ENCODE results near the gene UBA52.

Gene UBA52

DNA sequence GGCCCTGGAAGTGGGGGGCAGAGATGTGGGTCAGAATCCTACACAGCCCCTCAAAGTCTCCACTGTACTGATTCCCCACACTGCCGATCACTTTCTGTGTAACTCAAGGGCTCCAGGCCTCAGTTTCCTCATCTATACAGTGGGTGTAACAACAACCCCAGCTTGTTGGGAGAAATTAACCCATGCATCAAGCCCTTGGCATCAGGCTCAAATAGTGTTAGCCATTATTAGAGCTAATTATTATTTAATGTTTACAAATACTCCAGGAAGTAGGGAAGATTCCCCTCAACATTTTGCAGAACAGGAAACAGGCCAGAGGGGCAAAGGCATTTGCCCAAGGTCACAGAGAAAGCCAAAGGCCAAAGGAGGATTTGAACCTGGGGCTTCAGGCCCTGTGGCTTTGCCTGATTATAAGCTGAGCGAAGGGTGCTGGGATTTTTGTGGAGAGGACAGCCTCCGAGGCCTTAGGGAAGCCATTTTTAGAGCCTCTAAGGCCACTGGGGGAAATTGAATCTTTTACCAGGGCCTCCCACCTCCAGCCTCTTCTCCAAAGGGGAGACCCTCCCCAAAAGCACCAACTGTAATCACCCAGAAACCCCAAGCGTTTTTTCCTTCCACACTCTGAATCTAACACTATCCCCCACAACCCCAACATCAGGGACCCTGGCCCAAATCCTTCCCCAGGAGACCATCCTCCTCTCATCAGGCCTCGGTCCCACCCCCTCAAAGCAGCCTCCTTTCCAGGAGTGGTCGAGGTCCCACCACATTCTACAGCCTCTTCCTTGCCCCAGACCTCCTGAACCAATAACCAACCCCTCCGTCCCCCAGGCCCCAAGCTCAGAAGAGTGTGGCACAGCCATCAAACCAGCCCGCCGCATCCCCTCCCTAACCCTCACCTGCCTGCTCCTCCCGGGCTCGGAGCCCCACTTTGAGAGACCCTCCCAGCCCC lies 29.4 kb upstream of the UBA52 start:
- TF ChIP-seq GATA3 (IDR thresholded peaks at IDR 0.05; ENCODE audit: low read depth, low read length) (no peak), GATA2 (IDR thresholded peaks at IDR 0.05; ENCODE audit: low read depth, low read length) (no peak)

GRCh38 chr19:18542941-18543813 lies 28.5 kb upstream of the UBA52 start, which contains the start of gene FKBP8:
TSS of gene FKBP8 (minus strand) at chr19:18543573. CDS start at chr19:18541970, 1,603 bp downstream.
- TF ChIP-seq GATA2 (IDR thresholded peaks at IDR 0.05; ENCODE audit: low read depth, low read length): no peak
- no peak for TF ChIP-seq GATA3 (IDR thresholded peaks at IDR 0.05; ENCODE audit: low read depth, low read length)

- TF ChIP-seq GATA3 (IDR thresholded peaks at IDR 0.05; ENCODE audit: low read depth, low read length) (no peak), GATA2 (IDR thresholded peaks at IDR 0.05; ENCODE audit: low read depth, low read length) (no peak)
These were observed 27.7 kb upstream of the UBA52 start for GRCh38 chr19:18543814-18544475.

- TF ChIP-seq GATA3 (IDR thresholded peaks at IDR 0.05; ENCODE audit: low read depth, low read length) (no peak), GATA2 (IDR thresholded peaks at IDR 0.05; ENCODE audit: low read depth, low read length) (no peak)
These were observed 20.0 kb upstream of the UBA52 start for GRCh38 chr19:18551631-18552030.

- no peak for TF ChIP-seq GATA2 (IDR thresholded peaks at IDR 0.05; ENCODE audit: low read depth, low read length)
- no peak for TF ChIP-seq GATA3 (IDR thresholded peaks at IDR 0.05; ENCODE audit: low read depth, low read length)
These were observed 14.1 kb upstream of the UBA52 start, which contains the start of gene KXD1 for GRCh38 chr19:18557411-18558201. TSS of gene KXD1 (plus strand) at chr19:18557870. CDS start at chr19:18562057, 4,187 bp downstream.

GRCh38 chr19:18558202-18558555 lies 13.5 kb upstream of the UBA52 start:
- TF ChIP-seq GATA2 (IDR thresholded peaks at IDR 0.05; ENCODE audit: low read depth, low read length) (no peak), GATA3 (IDR thresholded peaks at IDR 0.05; ENCODE audit: low read depth, low read length) (no peak)

- TF ChIP-seq GATA3 (IDR thresholded peaks at IDR 0.05; ENCODE audit: low read depth, low read length) (no peak), GATA2 (IDR thresholded peaks at IDR 0.05; ENCODE audit: low read depth, low read length) (no peak)
These were observed 13.1 kb upstream of the UBA52 start for GRCh38 chr19:18558604-18559003.

DNA sequence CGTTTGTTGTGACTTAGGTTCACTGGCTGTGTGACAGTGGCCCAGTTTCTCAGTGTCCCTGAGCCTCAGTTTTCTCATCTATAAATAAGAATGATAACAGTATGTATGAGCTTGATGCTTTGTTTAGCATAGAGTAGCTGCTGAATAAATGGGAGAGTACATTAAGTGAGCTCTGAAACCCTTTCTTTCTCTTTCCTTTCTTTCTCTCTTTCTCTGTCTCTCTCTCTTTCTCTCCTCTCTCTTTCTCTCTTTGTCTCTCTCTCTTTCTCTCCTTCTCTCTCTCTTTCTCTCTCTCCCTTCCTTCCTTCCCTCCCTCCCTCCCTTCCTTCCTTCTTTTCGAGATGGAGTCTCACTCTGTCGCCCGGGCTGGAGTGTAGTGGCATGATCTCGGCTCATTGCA lies 12.0 kb upstream of the UBA52 start:
- TF ChIP-seq GATA3 (IDR thresholded peaks at IDR 0.05; ENCODE audit: low read depth, low read length) (no peak), GATA2 (IDR thresholded peaks at IDR 0.05; ENCODE audit: low read depth, low read length) (no peak)

GRCh38 chr19:18562086-18562485 lies 9.6 kb upstream of the UBA52 start:
- TF ChIP-seq GATA3 (IDR thresholded peaks at IDR 0.05; ENCODE audit: low read depth, low read length) (no peak), GATA2 (IDR thresholded peaks at IDR 0.05; ENCODE audit: low read depth, low read length) (no peak)

- TF ChIP-seq GATA2 (IDR thresholded peaks at IDR 0.05; ENCODE audit: low read depth, low read length): no peak
- TF ChIP-seq GATA3 (IDR thresholded peaks at IDR 0.05; ENCODE audit: low read depth, low read length): no peak
These were observed 4.7 kb upstream of the UBA52 start for GRCh38 chr19:18566953-18567352.

DNA sequence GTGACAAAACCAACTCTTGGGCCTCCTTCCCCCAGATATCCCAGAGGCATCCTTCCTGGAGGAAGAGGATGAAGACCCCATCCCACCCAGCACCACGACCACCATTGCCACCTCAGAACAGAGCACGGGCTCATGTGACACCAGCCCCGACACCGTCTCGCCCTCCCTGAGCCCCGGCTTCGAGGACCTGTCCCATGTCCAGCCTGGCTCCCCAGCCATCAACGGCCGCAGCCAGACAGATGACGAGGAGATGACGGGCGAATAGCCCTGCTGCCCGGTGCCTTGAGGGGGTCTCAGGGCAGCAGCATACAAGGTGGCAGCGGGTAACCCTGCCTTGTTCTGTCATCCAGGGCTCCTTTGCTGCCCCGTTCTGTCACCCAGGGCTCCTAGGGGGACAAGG lies 3.3 kb upstream of the UBA52 start:
- TF ChIP-seq GATA3 (IDR thresholded peaks at IDR 0.05; ENCODE audit: low read depth, low read length): no peak
- TF ChIP-seq GATA2 (IDR thresholded peaks at IDR 0.05; ENCODE audit: low read depth, low read length): no peak

- TF ChIP-seq GATA2 (IDR thresholded peaks at IDR 0.05; ENCODE audit: low read depth, low read length) (no peak), GATA3 (IDR thresholded peaks at IDR 0.05; ENCODE audit: low read depth, low read length) (no peak)
These were observed 3.1 kb downstream of the UBA52 start for GRCh38 chr19:18574691-18575291.

DNA sequence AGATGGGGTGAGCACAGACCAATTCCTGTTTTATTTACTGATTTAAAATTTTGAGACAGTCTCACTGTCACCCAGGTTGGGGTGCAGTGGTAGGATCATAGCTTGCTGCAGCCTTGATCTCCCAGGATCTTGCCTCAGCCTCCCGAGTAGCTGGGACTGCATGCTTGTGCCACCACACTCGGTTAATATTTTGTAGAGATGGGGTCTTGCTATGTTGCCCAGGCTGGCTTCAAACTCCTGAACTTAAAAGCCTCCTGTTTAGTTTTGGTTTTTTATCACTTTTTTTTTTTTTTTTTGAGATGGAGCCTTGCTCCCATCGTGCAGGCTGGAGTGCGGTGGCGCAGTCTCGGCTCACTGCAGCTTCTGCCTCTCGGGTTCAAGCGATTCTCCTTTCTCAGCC lies 4.7 kb downstream of the UBA52 start:
- no peak for TF ChIP-seq GATA2 (IDR thresholded peaks at IDR 0.05; ENCODE audit: low read depth, low read length)
- TF ChIP-seq GATA3 (IDR thresholded peaks at IDR 0.05; ENCODE audit: low read depth, low read length): no peak

Measured in SH-SY5Y (cell line).